ENCODE measurements around the gene TMOD2.

The TMOD2 gene

GRCh38 chr15:51750792-51751696 lies at the start of gene TMOD2:
TMOD2 (plus strand) TSS chr15:51751597; CDS start chr15:51766442, 14,845 bp downstream.
- no peak for DNase-seq

DNA sequence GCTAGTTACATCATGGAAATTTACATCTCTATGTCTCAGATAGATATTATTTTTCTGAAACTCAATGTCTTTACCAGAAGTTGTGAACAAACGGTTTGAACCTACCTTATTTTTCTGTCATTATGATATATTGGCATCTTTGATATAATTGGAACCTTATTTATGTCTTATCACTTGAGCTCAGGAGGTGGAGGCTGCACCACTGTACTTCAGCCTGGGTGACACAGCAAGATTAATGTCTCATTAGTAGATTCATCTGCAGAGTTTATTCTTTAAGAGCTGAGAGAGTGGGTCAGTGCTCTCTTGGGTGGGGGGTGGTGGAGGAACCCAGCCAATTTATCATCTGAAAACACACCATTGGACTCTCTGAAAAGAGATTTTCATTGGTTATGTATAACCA lies 48.7 kb upstream of the TMOD2 start:
- DNase-seq = no peak

- DNase-seq = no peak
Measured at GRCh38 chr15:51706291-51706690, 45.1 kb upstream of the TMOD2 start.

DNA sequence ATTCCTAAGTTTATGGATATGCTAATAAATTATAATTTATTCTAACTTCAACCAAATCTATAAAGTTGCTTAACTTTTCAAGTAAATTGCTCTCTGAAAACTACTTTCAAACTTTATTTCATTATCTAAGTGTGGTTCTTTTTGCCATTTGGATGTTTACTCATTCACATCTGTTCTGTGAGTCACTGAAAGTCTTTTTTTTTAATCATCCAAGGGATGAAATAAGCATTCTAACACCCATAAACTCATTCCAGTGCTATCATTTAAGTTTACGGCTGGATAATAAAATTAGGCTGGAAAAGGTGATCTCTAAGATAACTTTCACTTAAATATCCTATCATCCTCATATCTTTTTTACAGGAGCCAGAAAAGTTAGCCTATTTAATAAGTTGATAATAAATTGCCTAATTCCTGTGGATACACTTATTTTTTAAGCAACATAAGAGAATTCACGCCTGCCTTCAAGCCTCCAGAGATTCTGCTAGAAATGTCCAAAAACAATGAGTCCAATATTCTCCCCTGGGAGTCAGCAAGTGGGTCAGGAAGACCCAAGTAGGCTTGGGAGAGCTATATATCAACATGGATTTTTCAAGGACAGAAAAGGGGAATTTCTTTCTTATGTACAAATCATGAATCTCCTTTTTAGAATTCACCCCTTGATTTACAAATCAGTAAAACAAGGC lies 44.3 kb upstream of the TMOD2 start:
- DNase-seq = no peak

DNA sequence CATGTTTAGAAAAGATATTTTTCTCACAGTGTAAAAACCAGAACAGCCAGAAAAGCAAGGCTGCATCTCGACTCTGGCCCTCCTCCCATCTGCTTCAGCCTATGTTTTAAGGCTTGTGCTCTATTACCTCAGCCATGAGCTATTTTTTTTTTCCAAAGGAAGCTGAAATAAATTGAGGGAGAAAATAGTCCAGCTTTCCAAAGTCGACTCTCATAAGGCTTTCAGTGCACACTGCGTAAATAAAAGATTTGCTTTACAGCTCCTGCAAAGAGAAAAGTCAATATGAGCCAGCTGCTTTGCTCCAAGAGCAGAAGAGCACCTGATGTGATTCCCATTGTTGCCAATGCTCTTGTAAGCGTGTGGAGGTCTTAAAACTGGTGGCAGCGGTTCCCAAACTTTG lies 43.4 kb upstream of the TMOD2 start:
- no peak for DNase-seq

GRCh38 chr15:51709031-51709430 lies 42.4 kb upstream of the TMOD2 start:
- no peak for DNase-seq

DNA sequence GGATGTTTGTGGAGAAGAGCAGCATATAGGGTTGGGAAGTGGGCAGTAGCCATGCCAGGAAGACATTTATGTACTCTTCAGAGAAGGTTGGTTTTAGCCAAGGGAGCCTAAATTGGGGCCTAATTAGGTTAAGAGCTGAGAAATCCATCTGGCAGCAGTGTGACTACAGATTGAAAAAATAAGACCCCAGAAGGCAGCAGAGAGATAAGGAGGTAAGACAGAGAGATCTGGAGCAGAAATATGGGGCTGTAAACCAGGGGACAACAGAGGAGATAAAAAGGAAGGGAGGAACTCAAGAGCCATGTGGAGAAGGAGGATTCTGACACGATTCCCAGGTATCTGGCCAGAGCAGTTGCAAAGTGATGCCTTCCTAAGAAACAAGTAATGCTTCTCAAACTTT lies 37.2 kb upstream of the TMOD2 start:
- no peak for DNase-seq

GRCh38 chr15:51714911-51715310 lies 36.5 kb upstream of the TMOD2 start:
- no peak for DNase-seq

- no peak for DNase-seq
Measured at GRCh38 chr15:51718219-51718618, 33.2 kb upstream of the TMOD2 start.

- no peak for DNase-seq
Measured at GRCh38 chr15:51718746-51719145, 32.7 kb upstream of the TMOD2 start.

GRCh38 chr15:51720201-51720995 lies 31.0 kb upstream of the TMOD2 start:
- no peak for DNase-seq

- no peak for DNase-seq
Measured at GRCh38 chr15:51721199-51721960, 30.0 kb upstream of the TMOD2 start.

DNA sequence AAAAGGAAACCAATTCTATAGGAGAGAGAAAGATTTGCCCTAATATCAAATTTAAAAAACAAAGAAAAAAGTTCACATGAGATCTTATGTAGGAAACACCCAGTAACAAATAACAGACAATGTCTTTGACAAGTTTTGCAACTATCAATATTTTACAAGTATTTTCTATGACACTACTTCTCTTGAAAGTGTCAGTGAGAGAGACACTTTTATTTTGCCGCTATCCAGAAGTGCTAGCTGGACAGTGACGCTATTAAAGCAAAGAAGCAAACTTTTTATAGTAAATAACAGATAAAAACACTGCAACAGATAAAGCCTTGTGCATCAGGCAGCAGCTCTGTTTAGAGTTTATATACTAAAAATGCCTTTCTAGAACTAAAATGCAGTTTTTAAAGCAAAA lies 27.2 kb upstream of the TMOD2 start:
- no peak for DNase-seq

GRCh38 chr15:51724673-51725072 lies 26.7 kb upstream of the TMOD2 start:
- no peak for DNase-seq

- peak; percentile 49 to 69 for DNase-seq
Measured at GRCh38 chr15:51726302-51727073, 24.9 kb upstream of the TMOD2 start.

- DNase-seq = peak in 1 of 2 experiments; percentile 13
Measured at GRCh38 chr15:51727141-51727897, 24.1 kb upstream of the TMOD2 start.

GRCh38 chr15:51731549-51732267 lies 19.7 kb upstream of the TMOD2 start:
- DNase-seq = no peak

GRCh38 chr15:51732646-51733045 lies 18.8 kb upstream of the TMOD2 start:
- no peak for DNase-seq

- no peak for DNase-seq
Measured at GRCh38 chr15:51735228-51736010, 16.0 kb upstream of the TMOD2 start.

Data from SW 1271 (cell line).